CD4-positive, alpha-beta T cell treated with Interferon gamma for 1 hour (primary cell): ENCODE data around the gene PRKN.

Source experiments
- DNase-seq: peaks from one replicate; pipeline ENCODE4 v3.0.0-alpha.2; 2020

PRKN gene

DNA sequence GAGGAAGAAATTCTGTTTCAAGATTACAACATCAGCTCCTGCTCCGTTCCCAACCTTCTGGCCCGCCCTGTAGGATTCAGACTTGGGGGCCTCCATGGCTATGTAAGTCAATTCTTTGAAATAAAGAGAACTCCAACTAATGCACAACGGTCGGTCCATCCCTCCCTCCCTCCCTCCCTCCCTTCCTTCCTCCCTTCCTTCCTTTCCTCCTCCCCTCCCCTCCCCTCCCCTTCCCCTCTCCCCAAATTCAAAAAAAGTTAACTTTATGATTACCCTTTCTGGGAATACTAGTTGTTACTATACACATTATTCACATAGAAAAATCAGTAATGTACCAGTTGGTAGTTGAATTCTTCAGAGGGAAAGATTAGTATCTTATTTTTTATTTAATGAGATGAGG, 1274.0 kb downstream of the PRKN start:
- DNase-seq, result no peak

GRCh38 chr6:161452241-161452640, 1275.3 kb downstream of the PRKN start:
- no peak for DNase-seq

DNA sequence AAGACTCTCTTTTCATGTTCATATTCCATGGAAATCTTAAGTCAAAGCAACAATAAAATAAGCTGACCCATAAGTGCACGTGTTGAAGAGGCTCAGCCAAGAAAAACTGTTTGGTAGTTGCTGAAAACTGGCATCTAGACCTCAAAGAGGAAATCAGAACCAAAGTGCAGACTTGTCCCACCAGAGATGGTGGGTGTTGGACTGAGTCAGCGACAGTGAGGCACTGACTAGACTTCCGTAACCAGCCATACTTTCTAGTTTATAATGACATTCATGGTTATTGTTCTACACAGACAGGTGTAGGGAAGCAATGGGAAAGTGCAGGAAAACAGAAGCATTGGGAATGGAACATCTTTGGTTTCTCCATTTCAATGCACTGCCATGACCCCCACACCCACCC, 1278.0 kb downstream of the PRKN start:
- no peak for DNase-seq

- no peak for DNase-seq
Observed at GRCh38 chr6:161446949-161447348, 1280.6 kb downstream of the PRKN start.

GRCh38 chr6:161446296-161446925, 1281.2 kb downstream of the PRKN start:
- no peak for DNase-seq

DNA sequence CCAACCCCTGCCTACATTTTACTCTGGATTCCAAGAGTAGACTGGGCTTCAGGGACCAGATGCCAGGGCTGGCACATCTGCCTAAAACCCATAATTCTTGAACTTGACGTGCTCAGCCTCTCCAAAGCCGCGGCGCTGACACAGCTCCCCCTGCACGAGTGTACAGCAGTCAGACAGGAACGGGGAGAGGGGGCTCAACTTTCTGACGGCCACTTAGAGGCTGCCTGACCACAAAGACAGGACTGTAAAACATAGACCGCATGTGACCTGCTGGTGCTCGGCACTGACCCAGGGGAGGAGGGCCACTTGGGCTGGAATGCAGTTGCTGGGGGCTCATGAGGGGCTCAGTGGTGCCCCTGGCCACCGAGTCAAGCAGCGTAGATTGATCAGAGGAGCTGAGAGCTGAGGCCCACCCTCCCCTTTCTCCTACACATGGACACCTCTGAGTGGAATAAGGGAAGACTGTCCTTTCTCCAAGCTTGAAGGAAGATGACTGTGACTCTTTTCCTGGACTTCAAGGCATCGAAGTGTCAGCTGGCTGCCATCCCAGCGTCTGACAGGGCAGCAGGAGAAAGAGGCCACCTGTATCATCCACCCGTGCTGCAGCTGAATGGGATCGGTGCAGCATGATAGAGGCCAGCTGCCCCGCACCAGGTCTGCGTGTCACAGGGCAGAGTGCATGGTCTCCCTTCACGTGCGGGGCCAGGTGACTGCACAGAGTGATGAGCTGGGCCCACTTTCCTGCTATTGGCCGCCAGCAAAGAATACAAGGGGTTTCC, 1282.4 kb downstream of the PRKN start:
- DNase-seq, result no peak

- no peak for DNase-seq
Observed at GRCh38 chr6:161444464-161444863, 1283.1 kb downstream of the PRKN start.

GRCh38 chr6:161443848-161444247, 1283.7 kb downstream of the PRKN start:
- no peak for DNase-seq

DNA sequence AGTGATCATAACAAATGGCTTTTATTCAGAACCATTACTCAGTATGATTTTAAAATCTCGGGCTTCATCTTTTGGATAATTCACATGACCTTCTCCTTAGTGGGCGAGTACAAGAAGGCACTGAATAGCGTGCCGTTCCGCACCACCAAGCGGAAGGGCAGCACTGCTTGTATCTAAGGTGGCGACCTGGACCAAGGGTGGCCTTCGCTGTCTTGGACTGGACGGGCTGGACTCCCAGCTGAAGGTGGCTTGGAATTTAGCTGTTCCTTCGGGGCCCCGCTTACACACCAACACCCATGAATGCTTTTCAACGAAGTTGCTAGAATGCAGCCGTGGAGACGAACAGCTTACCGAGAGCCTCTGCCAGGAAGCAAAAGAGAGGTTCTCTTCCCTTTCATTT, 1285.1 kb downstream of the PRKN start:
- no peak for DNase-seq

DNA sequence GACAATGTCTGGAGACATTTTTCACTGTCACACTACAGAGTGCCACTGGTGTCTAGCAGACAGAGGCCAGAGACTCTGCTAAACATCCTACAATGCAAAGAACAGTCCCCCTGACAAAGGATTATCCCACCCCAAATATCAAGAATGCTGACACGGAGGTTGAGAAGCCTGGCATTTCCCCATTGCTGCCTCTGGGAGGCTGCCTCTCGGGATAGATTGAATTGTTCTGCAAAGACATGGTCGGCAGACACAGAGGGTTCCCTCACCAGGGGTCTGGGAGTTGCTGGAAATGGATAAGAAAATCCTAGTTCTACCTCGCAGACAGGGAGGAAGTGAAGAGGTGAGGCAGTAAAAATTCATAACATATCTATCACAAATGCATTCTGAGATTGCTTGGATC, 1287.3 kb downstream of the PRKN start:
- no peak for DNase-seq

DNA sequence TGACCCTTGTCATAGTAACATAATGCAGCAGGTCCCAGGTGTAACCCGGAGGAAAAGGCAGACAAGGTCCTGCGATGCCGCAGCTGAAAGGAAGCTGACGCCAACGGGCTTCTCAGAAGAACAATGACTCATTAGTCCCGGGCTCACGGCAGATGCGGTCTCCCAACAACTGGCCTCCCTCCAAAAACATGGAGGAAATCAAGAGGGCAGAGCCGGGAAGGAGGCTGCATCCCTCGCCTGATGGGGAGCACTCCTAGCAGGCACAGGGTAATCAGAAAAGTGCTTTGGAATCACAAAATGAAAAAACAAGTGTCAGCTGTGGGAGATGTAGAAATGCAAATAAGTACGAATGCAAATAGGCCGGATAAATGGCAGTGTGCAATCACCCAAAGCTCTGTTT, 1288.5 kb downstream of the PRKN start:
- DNase-seq, result no peak

DNA sequence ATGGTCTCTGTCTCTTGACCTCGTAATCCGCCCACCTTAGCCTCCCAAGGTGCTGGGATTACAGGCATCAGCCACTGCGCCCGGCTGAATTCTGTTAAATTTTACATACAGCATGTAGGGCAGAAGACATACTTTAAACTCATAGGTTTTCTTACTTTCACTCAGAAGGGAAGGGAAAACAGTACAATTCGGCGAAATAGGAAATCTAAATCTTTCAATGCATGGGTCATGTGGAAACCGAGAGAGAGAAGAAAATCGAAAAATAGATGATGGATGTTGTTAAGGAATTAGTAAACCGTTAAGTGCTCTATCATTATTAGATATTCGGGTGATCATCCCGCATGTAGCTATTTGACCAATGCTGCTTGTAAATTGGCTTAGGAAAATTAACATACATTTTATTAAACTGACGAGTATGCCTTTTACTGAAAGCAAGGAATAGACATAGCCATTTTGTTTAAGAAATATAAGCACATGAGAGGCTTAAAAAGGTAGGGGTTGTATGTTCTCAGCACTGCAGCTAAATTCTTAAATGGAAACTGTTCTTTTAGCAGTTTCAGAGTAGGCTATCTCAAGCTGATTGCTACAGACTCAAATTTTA, 1289.0 kb downstream of the PRKN start:
- no peak for DNase-seq

DNA sequence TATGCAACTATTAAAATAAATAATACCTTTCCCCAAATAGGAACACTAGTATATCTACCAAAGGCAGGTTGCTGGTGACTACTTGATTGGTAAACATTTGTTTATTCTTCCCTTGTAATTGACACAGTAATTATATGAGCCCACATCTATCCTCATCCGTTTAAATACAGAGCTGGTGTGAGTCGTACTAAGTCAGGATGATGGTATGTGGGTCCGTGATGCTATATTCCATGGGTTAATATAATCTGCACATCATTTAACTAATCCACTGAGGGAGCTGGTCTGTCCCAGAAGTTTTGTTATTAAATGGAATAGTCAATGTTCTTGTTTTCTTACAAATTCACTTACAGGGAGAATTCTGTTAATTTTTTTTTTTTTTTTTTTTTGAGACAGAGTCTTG, 1289.7 kb downstream of the PRKN start:
- DNase-seq, result no peak

GRCh38 chr6:161436106-161436876, 1291.3 kb downstream of the PRKN start:
- DNase-seq, result no peak

DNA sequence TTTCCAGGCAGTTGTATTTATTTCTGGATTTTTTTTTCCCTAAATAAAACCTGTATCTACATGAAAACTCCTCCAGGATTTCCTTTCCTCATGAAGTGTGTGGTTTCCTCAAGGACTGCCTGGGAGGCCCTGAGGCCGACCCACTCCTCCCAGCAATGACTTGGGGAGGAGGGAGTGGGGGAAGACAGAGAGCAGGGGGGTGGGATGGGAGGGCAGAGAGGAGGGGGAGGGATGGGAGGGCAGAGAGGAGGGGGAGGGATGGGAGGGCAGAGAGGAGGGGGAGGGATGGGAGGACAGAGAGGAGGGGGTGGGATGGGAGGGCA, 1291.9 kb downstream of the PRKN start:
- DNase-seq, result no peak

DNA sequence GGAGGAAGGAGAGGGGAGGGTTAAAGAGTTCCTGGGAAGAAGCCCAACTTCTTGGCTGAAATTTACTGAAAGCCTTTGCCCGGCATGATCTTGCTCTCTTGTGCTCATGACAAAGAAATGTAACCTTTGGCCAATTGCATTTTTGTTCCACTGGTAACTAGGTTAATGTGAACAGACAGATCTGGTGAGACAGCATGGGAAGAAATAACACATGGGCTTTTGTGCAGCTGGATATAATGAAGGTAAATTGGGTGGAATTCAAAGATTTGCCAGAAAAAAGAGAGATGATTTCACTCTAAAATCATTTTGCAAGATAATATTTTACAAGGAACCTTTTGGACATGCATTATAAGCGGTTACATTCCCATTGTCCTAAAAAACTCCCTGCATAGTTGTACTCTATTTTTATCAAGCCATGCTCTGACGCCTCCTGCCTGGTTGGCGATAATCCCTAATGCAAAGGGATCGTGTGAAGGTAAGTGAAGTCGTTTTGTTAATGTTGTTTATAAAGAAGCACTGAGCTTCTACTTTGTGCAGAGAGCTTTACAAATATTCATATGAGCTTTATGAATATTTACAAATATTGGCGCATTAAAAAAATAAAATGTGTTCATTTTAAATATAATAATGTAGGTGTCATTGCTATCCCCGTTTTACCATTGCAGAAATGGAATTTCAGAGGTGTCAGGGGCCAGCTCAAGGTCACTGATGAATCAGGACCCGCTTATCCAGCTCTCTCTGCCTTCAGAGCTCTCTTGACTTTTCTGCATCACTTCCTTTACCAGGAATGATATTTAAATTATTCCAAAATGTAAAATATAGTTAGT, 1292.4 kb downstream of the PRKN start:
- DNase-seq, result no peak

GRCh38 chr6:161434350-161434749, 1293.2 kb downstream of the PRKN start:
- no peak for DNase-seq

- no peak for DNase-seq
Observed at GRCh38 chr6:161432546-161432945, 1295.0 kb downstream of the PRKN start.

DNA sequence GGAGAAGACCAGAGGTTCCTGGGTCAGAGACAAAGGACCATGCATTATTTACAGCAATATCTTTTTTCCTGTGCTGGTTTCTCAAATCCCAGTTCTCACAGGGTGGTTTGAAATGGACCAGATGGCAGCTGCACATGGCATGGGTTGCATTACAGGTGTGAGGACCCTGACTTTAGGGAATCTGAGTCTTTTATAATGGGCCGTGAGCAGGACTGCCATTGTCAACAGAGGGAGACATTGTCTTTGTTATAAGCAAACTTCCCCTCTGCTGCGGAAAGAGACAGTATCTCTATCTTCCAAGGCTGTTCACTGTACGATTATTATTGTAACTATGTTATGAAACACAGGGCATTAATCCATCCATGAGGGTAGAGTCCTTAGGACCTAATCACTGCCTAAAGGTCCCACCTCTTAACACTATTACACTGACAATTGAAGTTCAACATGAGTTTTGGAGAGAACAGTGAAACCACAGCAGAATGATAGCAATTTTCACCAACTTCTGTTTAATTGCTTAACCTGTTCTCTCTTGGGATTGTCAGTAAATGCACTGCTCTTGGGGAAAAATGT, 1297.6 kb downstream of the PRKN start:
- no peak for DNase-seq

DNA sequence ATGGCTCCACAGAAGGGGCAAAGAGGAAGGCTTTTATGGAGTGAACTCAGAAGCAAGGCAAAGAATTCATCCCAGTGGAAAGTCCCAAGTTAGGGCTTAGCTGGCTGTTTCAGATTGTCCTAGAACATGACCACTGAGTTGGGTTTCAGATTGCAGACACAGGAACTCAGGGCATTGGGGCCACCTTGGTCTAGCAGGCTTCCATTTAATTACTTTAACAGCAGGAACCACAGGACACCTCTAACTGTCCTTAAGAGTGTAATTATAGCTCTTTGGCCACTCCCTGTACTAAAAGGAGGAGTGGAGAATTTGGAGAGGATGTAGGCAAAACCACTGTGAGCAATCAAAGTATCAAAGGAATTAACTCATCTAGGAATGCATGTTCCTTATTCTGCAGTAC, 1303.1 kb downstream of the PRKN start:
- no peak for DNase-seq

DNA sequence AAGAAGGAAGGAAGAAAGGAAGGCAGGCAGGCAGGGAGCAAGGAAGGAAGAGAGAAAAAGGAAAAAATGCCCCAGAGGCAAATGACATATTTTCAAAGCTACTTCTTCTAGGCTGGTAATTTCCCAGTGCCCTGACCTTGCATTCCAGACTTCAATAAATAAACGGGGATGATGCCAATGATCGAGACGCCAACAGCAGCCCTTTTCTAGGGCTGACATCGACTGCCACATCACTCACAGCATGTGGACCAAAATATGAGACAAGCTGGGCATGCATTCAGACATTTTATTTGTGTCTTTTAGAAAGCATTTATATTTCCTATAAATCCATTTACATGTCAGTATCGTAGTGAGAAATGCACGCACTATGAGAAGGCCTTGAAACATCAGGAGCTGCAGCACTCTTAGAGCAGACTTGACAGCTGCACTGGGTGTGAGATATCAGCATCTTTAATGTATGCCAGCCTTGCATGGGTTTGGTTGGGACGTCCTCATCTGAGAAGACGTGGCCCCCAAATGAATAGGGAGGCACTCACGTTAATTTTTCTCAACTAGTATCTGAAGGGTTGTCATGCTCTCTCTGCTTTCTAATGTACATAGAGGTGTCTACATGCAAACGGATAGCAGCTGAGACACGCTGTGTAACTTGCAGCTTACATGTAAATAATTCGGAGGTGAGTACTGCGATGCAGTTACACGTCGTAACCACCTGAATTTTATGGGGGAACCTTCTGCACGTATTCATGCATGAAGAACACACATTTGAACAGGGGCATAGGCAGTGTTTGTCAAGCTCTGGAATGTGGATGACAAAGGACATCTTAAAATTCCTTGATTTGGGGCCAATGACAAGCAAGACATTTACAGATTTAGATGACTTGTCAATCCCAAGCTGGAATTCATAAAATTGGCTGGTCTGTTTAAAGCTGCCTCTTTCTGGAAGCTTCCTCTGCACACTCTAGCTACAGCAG, 1304.6 kb downstream of the PRKN start:
- no peak for DNase-seq
